ENCODE measurements around the gene ZNF766.

DNA sequence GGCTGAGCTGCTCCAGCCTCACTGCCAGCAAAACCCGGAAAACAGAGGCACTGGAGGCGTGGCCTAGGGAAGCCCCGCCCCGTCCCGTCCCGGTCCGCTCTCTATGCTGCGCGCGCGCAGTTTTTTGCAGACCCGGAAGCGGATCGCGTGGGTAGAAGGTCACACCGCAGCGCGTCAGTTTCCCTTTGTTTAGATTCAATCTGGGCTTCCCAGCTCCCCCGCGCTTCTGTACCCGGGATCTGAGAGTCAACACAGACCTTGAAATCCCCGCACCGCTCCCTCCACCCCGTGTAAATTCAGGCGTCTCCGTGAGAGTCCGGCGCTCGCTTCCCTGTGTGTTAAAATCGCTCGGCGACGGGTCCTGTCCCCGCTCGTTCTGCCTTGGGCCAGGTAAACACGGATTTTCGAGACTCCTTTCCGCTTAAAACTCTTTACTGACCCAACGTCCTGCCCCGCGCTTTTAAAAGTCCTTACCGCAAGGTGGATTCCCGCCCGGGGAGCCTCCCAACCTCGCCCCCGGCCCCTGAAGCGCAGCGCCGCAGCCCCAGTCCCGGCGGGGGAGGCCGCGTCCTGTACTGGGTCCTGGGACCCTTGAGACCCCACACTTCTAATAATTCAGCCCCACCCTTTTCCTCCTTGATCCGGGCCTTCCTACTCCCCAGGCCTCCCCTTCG is 66.9 kb downstream of the ZNF766 start, which contains the start of gene ZNF610:
- TF ChIP-seq FOSL1 (IDR thresholded peaks at IDR 0.05; ENCODE audit: low read depth) (no peak), EZH2 (IDR thresholded peaks at IDR 0.05) (no peak), POLR2AphosphoS5 (IDR thresholded peaks at IDR 0.05; ENCODE audit: low read depth, low read length) (no peak), YY1 (IDR thresholded peaks at IDR 0.05; ENCODE audit: extremely low read depth, insufficient replicate concordance, low read depth, low read length) (no peak)

Measured in HCT116 (cell line).